GM19463 (cell line): ENCODE data around the gene PLEKHG3.

Experiments
- ATAC-seq: cut with Tn5 transposase; IDR thresholded peaks from one replicate; pipeline ENCODE4 v1.9.1; 2021; ENCODE audit warnings: mild to moderate bottlenecking, moderate library complexity; ENCODE audit not compliant: unreplicated experiment

PLEKHG3 gene

DNA sequence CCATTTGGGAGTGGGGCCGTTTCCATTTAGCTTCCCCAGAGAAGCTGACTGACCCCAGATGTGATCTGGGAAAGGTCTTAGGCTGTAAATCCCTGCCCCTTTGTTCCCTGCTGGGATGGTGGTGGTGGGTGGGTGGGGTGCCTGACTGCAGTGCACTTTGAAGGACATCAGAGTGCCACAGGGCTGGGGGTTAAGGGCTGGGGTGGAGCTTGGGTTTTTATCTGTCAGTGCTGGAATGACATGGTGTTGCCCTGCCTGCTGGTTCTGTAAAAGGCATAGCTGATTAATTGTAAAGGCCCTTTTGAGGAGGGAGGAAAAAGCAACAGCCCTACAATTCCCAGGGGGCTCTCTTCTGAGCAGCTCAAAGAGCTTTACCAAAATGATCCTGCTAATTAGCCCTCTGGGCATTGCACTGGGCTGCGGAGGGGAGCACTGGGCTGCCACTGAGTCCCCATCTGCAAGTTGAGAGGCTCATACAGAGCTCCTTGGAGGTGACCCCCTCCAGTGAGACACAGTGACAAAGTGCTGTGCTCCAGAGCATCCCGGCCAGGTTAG, 21.1 kb downstream of the PLEKHG3 start:
- no peak for ATAC-seq

DNA sequence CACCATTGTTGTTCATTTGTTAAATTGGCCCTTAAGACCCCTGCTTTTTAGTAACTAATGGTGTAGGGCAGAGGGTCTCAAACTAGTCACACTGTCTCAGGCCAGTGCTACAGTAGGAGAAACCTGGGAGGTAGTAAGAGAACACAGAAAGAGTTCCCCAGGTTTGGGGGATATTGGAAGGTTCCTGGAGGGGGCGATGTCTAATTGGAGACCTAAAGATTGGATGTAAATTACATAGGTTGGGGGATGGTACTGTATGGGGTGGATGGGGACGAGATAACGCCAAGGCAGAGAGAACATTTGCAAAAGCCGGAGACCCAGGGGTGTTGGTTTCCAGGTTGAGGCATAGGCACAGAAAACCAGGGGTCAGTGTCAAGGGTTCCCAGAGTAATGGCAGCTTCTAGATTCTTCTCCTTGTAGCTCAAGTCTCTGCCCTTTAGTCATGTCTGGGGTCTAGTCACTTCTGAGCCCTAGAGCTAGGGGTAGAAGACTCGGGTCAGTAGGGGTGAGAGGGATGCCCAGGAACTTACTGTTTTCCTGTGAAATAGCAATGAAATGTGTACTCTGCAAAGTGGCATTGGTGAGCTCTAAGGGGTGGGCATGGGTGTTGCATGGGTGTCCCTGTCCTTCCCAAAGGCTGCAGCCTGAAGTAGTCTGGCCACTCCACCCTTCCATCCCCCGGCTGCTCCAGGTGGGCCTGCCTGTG, 21.8 kb downstream of the PLEKHG3 start:
- ATAC-seq, result no peak

DNA sequence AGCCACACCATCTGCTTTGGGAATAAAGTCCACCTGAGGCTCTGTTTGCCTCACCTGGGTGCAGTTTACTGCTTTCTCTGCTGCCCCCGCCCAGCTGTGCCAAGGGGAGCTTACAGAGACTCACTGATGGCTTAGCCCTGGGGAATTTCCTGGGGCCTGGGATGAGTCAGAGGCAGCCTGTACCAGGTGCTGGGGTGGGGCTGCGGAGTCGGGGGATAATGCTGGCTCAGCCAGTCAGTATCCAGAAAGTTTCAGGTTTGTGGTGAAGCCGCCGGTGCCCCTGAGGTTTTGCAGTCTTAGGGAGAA, 22.3 kb downstream of the PLEKHG3 start:
- ATAC-seq, result peak; percentile 91

DNA sequence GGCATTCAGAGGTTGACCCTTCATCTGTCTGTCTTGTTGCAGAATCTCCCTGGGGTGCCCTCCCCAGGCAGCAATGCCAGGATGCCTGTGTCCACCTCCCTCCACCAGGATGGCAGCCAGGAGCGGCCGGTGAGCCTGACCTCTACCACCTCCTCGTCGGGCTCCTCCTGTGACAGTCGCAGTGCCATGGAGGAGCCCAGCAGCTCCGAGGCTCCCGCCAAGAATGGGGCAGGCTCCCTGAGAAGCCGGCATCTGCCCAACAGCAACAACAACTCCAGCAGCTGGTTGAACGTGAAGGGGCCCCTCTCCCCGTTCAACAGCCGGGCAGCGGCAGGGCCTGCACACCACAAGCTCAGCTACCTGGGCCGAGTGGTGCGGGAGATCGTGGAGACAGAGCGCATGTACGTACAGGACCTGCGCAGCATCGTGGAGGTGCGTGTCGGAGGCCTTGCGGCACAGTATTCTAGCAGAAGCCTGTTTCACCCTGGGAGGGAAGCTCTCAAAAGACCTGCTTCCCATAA, 23.4 kb downstream of the PLEKHG3 start:
- ATAC-seq, result no peak

DNA sequence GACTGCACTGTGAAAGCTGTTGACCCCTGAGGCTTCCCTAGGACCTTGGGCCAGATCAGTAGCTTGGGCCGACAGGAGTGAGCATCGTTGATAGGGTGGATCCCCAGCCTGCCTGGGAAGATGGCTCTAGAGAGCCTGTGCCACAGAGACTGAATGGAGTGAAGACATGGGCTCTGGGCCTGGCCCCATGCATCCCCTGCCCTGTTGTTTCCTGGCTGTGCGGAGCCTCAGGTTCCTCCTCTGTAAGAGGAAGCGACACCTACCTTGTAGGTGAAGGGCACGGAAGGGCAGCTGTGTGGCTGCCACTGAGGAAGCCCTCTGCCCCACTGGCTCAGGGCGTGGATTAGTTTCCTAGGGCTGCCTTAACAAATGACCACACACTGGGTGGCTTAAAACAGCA, 23.9 kb downstream of the PLEKHG3 start:
- no peak for ATAC-seq

DNA sequence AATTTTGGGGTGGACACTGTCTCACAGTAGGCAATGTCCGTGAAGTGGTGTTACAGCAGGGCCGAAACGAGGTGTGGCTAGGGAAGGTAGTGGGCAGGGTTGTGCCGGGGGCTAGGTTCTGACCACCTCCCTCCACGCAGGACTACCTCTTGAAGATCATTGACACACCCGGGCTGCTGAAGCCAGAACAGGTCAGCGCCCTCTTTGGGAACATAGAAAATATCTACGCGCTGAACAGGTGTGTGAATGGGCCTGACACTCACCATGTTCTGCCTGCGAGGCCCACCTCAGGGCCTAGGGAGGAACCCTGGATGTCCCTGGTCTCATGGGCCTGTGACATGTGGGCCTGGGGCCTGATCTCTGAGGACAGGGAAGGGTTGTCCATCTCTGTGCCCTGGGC, 24.6 kb downstream of the PLEKHG3 start:
- no peak for ATAC-seq

DNA sequence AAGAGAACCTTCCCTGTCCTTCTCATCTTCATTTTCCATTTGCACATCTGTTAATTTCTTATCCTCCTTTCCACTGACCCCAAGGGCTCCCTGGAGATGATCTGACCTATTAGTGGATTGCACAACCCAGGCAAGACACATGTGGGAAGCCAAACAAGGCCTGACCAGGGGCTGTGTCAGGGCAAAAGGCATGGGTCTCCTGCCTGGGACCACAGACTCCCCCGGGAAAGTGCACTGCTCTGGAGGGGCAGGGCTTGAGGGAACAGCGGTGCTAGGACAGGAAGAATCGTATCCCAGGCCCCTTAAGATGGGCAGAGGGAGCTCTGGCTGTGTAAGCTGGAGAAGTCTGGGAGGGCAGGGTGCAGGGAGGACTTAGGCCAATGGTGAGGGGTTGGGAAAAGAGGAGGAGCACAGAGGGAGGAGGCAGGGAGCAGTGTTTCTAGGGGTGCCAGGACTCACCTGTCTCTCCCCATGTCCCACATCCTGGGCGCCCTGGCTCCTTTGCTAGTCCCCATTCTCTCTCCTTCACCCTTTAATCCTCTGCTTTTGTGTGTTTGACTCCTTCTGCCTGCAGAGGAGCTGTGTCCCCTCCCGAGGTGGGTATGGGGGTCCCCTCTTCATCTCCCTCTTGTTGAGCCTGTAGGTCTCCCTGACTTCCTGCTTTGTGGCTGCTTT, 25.3 kb downstream of the PLEKHG3 start:
- no peak for ATAC-seq

DNA sequence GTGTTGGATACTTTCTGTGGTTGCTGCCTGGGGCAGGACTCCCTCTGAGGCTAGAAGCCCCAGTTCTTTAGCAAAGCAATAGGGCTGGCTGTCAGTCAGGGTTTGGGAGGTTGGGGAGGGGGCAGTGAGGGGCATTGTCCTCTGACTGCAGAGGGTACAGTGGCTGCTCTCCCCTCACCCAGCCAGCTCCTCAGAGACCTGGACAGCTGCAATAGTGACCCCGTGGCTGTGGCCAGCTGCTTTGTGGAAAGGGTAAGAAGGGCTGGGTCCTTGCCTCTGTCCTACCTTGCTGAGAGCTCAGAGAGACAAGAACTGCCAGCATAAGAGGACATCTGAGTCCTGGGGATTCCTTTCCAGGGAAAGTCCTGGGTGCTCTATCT, 25.8 kb downstream of the PLEKHG3 start:
- no peak for ATAC-seq

DNA sequence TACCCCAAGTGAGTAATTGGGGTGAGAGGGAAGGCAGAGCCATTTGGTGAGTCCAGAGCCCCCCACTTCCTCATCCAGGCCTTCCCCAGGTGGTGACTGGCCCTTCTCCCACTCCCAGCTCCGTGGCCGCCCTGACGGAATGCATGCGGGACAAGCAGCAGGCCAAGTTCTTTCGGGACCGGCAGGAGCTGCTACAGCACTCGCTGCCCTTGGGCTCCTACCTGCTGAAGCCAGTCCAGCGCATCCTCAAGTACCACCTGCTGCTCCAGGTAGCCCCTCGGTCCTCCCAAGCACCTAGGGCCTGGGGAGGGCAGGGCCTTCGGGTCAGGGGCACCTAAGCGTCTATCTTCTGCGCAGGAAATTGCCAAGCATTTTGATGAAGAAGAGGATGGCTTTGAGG, 26.5 kb downstream of the PLEKHG3 start:
- no peak for ATAC-seq

DNA sequence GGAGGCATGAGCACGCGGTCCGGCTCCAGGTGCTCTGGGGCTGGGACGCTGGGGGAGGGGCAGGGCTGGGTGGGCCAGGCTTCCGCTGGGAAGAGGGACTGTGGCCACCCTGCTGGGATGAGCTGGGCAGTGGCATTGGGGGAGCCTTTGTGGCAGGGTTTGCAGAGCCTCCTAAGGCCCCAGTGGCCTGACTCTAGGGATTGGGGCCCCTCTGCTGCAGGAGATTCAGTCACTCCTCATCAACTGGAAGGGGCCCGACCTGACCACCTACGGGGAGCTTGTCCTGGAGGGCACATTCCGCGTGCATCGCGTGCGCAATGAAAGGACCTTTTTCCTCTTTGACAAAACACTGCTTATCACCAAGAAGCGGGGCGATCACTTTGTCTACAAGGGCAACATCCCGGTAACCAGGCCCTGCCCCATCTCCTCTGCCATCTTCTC, 26.9 kb downstream of the PLEKHG3 start:
- no peak for ATAC-seq

DNA sequence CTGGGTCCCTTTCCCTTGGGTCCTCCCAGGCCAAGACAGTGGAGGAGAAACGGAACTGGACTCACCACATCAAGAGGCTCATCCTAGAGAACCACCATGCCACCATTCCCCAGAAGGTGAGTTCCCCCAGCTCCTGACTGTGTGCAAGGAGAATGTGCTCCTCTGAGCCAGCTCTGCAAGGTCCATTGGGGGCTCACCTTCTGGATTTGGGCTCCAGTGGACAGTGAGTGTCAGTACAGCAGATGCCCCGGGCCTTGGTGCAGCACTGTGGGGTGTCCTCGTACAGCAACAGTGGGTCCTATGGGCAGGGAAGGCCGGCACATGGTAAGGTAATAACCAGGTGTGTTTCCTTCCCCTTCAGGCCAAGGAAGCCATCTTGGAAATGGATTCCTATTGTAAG, 27.8 kb downstream of the PLEKHG3 start:
- ATAC-seq, result no peak

DNA sequence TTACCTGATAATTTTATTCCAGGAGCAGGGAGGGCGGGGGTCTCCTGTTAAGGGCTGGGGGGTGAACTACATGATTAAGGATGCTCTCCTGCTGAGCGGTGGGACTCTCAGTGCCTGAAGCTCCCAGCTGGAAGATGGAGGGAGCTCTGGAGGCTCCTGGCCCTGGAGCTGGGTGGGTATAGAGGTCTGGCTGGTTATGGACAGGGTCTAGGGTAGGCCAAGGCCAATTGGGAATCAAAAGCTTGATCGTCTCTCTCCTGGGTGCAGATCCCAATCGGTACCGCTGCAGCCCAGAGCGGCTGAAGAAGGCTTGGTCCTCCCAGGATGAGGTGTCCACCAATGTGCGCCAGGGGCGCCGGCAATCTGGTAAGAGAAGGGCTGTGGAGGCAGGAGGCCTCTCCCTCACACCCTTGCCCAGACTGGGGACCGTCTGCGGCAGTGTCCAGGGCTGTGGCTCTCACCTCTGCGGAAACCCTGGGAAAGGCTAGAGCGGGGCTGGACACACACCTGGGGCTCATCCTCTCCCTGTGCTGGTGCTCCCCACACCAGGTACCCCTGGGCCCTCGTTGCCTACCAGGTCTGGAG, 28.4 kb downstream of the PLEKHG3 start:
- no peak for ATAC-seq

DNA sequence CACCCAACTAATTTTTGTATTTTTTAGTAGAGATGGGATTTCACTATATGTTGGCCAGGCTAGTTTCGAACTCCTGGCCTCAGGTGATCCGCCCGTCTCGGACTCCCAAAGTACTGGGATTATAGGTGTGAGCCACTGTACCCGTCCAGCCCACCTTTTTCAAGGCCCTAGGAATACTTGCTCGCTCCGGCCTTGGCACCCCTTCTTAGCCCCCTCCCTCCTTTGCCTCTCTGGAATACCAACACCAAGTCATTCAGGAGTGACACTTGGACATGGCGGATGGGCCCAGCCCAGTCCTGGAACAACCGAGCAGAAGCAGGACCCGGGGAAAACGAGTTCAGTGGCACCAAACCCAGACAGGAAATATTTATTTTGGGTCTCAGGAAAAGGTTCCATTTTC, 29.1 kb downstream of the PLEKHG3 start:
- ATAC-seq, result no peak

DNA sequence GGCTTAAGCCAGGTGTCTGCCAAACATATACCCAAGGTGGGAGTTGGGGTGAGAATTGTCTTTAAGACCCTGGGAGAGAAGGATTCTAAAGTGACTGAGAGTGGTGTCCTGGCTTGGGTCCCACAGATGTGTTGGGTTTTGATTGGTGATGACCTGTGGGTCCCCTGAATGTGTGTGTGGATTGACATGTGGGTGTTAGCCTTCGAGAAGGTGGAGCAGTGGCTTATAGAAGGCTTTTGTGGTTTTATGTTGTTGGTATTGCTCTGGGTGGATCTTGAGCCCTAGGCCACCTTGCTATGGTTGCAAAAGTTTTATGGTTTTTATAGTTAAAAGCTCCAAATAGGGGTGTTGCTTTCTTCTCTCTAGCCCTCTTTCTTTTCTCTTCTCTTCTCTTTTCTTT, 29.7 kb downstream of the PLEKHG3 start:
- ATAC-seq, result no peak

DNA sequence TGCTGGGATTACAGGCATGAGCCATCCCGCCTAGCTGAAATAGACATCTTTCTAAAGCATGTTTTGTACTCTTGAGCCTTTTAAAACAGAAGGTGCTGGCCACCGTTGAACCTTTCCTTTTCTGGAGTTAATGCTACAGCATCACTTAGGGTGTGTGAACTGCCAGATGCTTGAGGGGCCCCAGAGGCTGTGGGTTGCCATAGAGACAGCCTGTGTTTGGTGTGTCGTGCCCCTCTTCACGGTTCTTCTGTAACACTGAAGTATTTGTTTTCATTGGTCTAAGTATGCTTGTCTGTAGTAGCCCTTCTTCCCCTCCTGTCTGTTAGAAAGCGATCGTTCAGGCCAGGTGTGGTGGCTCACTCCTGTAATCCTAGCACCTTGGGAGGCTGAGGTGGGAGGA, 30.8 kb downstream of the PLEKHG3 start:
- ATAC-seq, result no peak

DNA sequence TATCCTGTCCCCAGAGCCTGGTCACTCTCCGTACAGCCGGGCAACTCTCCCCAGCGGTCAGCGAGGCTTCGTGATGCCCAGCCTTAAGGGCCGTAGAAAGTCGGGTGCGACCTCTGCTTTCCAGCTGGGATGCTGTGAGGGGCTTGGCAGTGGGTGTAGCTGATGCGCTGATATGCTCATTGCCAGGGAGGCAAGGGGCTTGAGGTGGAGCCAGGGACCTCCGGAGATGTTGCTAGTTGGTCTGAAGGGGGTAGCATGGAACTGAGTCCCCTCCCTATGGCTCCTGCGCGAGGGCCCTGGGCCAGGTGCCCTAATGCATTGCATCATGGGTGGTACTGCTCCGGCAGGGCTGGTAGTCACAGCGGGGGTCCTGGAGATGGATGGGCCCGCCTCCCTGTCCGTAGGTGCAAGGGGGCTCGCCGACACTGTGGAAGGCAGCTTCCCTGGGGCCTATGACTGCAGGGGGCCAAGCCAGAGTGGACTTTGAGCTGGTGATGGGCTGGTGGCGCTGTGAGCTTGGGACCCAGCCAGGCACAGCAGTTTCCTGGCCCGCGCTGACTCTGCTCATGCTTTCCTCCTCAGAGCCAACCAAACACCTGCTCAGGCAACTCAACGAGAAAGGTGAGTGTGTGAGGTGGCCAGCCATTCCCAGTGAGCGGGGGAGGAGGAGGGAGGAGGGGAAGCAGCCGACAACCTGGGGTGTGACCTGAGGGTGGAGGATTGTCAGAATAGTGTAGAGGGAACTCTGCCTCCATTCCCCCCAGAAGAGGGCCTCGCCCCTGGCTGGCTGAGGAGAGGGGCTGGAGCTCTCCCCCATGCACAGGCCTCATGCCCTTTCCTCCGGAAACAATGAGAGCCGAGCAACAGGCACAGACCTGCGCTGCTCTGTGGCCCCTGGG, 32.3 kb downstream of the PLEKHG3 start:
- ATAC-seq, result no peak

DNA sequence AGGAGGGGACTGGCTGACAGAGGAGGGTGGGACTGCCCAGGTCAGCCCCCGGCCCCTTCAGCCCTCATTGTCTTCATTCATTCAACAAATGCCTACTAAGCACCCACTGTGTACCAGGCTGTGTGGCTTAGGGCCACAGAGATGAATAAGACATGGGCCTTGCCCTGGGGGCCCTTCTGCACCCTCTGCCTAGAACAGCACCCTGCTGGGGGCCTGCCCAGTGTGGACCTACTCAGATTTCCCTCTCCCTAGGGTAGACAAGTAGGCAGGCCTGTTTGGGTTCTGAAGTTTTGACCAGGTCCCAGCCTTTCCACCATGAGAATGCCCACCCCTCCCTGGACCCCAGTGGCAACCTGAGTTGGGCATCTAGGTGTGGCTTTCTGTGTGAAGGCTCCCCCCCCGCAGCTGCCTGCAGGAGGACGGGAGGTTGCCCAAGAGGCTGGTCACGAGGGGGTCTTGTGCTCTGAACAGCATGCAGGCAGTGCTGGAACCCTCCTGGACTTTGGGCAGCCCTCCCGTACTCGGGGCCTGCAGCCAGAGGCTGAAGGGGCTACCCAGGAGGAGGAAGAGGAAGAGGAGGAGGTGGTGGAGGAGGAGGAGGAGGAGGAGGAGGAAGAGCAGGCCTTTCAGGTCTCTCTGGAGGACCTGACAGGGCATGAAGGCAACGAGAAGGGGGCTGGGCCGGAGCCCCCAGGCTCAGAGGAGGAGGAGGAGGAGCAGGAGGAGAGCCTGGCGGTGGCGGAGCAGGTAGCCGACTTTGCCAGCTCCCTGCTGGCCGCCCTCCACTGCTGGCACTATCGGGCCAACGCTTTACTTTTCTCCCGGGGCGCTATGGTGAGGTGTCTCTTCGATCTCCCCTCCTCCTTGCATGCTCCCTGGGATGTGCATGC, 33.4 kb downstream of the PLEKHG3 start:
- no peak for ATAC-seq

DNA sequence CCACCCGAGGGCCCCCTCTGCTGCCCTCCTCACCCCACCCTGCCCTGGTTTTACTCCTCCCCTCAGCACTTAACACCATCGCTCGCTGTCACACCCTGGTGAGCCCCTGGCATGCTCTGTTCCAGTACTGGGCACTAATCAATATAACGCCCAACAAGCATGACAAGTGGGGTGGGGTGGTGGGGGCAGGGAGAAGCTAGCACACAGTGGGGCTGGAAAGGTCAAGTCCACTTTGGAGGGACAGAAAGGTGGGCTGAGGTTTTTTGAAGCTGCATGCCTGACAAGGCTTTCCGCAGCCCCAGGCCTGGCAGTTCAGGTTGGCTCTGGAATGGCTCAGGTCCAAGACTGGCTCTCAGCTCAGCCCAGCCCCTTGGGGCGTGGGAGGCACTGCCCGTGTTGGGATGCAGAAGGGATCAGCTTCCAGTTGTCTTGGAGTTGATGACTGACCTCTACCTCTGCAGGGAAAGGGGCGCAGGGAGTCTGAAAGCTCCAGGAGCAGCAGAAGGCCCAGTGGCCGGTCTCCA, 34.1 kb downstream of the PLEKHG3 start:
- no peak for ATAC-seq

DNA sequence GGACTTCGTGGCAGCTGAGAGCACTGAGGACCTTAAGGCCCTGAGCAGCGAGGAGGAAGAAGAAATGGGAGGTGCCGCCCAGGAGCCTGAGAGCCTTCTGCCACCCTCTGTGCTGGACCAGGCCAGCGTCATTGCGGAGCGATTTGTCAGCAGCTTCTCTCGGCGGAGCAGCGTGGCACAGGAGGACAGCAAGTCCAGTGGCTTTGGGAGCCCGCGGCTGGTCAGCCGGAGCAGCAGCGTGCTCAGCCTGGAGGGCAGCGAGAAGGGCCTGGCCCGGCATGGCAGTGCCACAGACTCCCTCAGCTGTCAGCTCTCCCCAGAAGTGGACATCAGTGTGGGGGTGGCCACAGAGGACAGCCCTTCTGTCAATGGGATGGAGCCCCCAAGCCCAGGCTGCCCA, 37.0 kb downstream of the PLEKHG3 start:
- no peak for ATAC-seq

DNA sequence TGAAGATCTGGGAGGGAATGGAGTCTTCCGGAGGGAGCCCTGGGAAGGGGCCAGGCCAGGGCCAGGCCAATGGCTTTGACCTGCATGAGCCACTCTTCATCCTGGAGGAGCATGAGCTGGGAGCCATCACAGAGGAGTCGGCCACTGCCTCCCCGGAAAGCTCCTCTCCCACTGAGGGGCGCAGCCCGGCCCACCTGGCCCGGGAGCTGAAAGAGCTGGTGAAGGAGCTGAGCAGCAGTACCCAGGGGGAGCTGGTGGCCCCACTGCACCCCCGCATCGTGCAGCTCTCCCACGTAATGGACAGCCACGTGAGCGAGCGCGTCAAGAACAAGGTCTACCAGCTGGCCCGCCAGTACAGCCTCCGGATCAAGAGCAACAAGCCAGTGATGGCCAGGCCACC, 37.7 kb downstream of the PLEKHG3 start:
- ATAC-seq, result no peak
